Measurements from ENCODE around the gene PHLPP1.

PHLPP1 gene

GRCh38 chr18:62767836-62768557, 52.7 kb downstream of the PHLPP1 start:
- Histone ChIP-seq H3K9me3 (ENCODE audit: low read length) (no peaks in the 10 kb centered on the region), H3K9ac (ENCODE audit: low read length) (no peak overlapping the region), H3K36me3 (ENCODE audit: insufficient read depth, low read length) (no peaks in the 10 kb centered on the region), H3K4me1 (ENCODE audit: insufficient read depth, low read length) (peaks cover 5% of the 10 kb centered on the region), H3K4me3 (ENCODE audit: low read depth in 1 of 2, low read length in 2 of 2) (no peak overlapping the region), H3K27me3 (ENCODE audit: control insufficient read depth in 1 of 2, insufficient read depth in 2 of 2, low read length in 2 of 2) (no peaks in the 10 kb centered on the region), H3K27ac (ENCODE audit: low read depth, low read length) (no peak overlapping the region)

GRCh38 chr18:62768558-62768943, 53.2 kb downstream of the PHLPP1 start:
- Histone ChIP-seq H3K27me3 (ENCODE audit: control insufficient read depth in 1 of 2, insufficient read depth in 2 of 2, low read length in 2 of 2) (no peaks in the 10 kb centered on the region), H3K4me3 (ENCODE audit: low read depth in 1 of 2, low read length in 2 of 2) (no peak overlapping the region), H3K9me3 (ENCODE audit: low read length) (no peaks in the 10 kb centered on the region), H3K36me3 (ENCODE audit: insufficient read depth, low read length) (no peaks in the 10 kb centered on the region), H3K9ac (ENCODE audit: low read length) (no peak overlapping the region), H3K4me1 (ENCODE audit: insufficient read depth, low read length) (peaks cover 5% of the 10 kb centered on the region), H3K27ac (ENCODE audit: low read depth, low read length) (no peak overlapping the region)

- Histone ChIP-seq H3K36me3 (ENCODE audit: insufficient read depth, low read length) (no peaks in the 10 kb centered on the region), H3K4me3 (ENCODE audit: low read depth in 1 of 2, low read length in 2 of 2) (no peak overlapping the region), H3K9me3 (ENCODE audit: low read length) (no peaks in the 10 kb centered on the region), H3K27me3 (ENCODE audit: control insufficient read depth in 1 of 2, insufficient read depth in 2 of 2, low read length in 2 of 2) (no peaks in the 10 kb centered on the region), H3K9ac (ENCODE audit: low read length) (no peak overlapping the region), H3K4me1 (ENCODE audit: insufficient read depth, low read length) (peaks cover 5% of the 10 kb centered on the region), H3K27ac (ENCODE audit: low read depth, low read length) (no peak overlapping the region)
These were observed 53.9 kb downstream of the PHLPP1 start for GRCh38 chr18:62769216-62769615.

- H3K4me1 ChIP-seq (ENCODE audit: insufficient read depth, low read length) = peaks cover 5% of the 10 kb centered on the region
- H3K27ac ChIP-seq (ENCODE audit: low read depth, low read length) = no peak overlapping the region
- no peaks in the 10 kb centered on the region for H3K27me3 ChIP-seq (ENCODE audit: control insufficient read depth in 1 of 2, insufficient read depth in 2 of 2, low read length in 2 of 2)
- H3K36me3 ChIP-seq (ENCODE audit: insufficient read depth, low read length) = no peaks in the 10 kb centered on the region
- no peak overlapping the region for H3K9ac ChIP-seq (ENCODE audit: low read length)
- no peak overlapping the region for H3K4me3 ChIP-seq (ENCODE audit: low read depth in 1 of 2, low read length in 2 of 2)
- H3K9me3 ChIP-seq (ENCODE audit: low read length) = no peaks in the 10 kb centered on the region
These were observed 56.3 kb downstream of the PHLPP1 start for GRCh38 chr18:62771494-62772270.

- Histone ChIP-seq H3K27me3 (ENCODE audit: control insufficient read depth in 1 of 2, insufficient read depth in 2 of 2, low read length in 2 of 2) (no peaks in the 10 kb centered on the region), H3K36me3 (ENCODE audit: insufficient read depth, low read length) (no peaks in the 10 kb centered on the region), H3K4me3 (ENCODE audit: low read depth in 1 of 2, low read length in 2 of 2) (no peak overlapping the region), H3K4me1 (ENCODE audit: insufficient read depth, low read length) (peaks cover 2% of the 10 kb centered on the region), H3K9me3 (ENCODE audit: low read length) (no peaks in the 10 kb centered on the region), H3K27ac (ENCODE audit: low read depth, low read length) (no peak overlapping the region), H3K9ac (ENCODE audit: low read length) (no peak overlapping the region)
These were observed 57.7 kb downstream of the PHLPP1 start for GRCh38 chr18:62772860-62773584.

- no peak overlapping the region for H3K4me3 ChIP-seq (ENCODE audit: low read depth in 1 of 2, low read length in 2 of 2)
- H3K27me3 ChIP-seq (ENCODE audit: control insufficient read depth in 1 of 2, insufficient read depth in 2 of 2, low read length in 2 of 2) = no peaks in the 10 kb centered on the region
- H3K4me1 ChIP-seq (ENCODE audit: insufficient read depth, low read length) = no peaks in the 10 kb centered on the region
- no peak overlapping the region for H3K9ac ChIP-seq (ENCODE audit: low read length)
- H3K36me3 ChIP-seq (ENCODE audit: insufficient read depth, low read length) = no peaks in the 10 kb centered on the region
- H3K27ac ChIP-seq (ENCODE audit: low read depth, low read length) = no peak overlapping the region
- no peaks in the 10 kb centered on the region for H3K9me3 ChIP-seq (ENCODE audit: low read length)
These were observed 58.4 kb downstream of the PHLPP1 start for GRCh38 chr18:62773691-62774090.

GRCh38 chr18:62776024-62776570, 60.8 kb downstream of the PHLPP1 start:
- Histone ChIP-seq H3K27me3 (ENCODE audit: control insufficient read depth in 1 of 2, insufficient read depth in 2 of 2, low read length in 2 of 2) (no peaks in the 10 kb centered on the region), H3K9me3 (ENCODE audit: low read length) (no peaks in the 10 kb centered on the region), H3K4me1 (ENCODE audit: insufficient read depth, low read length) (no peaks in the 10 kb centered on the region), H3K4me3 (ENCODE audit: low read depth in 1 of 2, low read length in 2 of 2) (no peak overlapping the region), H3K36me3 (ENCODE audit: insufficient read depth, low read length) (no peaks in the 10 kb centered on the region), H3K27ac (ENCODE audit: low read depth, low read length) (no peak overlapping the region), H3K9ac (ENCODE audit: low read length) (no peak overlapping the region)

- H3K4me1 ChIP-seq (ENCODE audit: insufficient read depth, low read length) = no peaks in the 10 kb centered on the region
- no peaks in the 10 kb centered on the region for H3K36me3 ChIP-seq (ENCODE audit: insufficient read depth, low read length)
- H3K9me3 ChIP-seq (ENCODE audit: low read length) = no peaks in the 10 kb centered on the region
- H3K4me3 ChIP-seq (ENCODE audit: low read depth in 1 of 2, low read length in 2 of 2) = no peak overlapping the region
- no peak overlapping the region for H3K9ac ChIP-seq (ENCODE audit: low read length)
- no peaks in the 10 kb centered on the region for H3K27me3 ChIP-seq (ENCODE audit: control insufficient read depth in 1 of 2, insufficient read depth in 2 of 2, low read length in 2 of 2)
- H3K27ac ChIP-seq (ENCODE audit: low read depth, low read length) = no peak overlapping the region
These were observed 62.5 kb downstream of the PHLPP1 start for GRCh38 chr18:62777814-62778213.

GRCh38 chr18:62778976-62779869, 63.9 kb downstream of the PHLPP1 start:
- Histone ChIP-seq H3K9me3 (ENCODE audit: low read length) (no peaks in the 10 kb centered on the region), H3K4me1 (ENCODE audit: insufficient read depth, low read length) (no peaks in the 10 kb centered on the region), H3K36me3 (ENCODE audit: insufficient read depth, low read length) (no peaks in the 10 kb centered on the region), H3K27ac (ENCODE audit: low read depth, low read length) (no peak overlapping the region), H3K9ac (ENCODE audit: low read length) (no peak overlapping the region), H3K4me3 (ENCODE audit: low read depth in 1 of 2, low read length in 2 of 2) (no peak overlapping the region), H3K27me3 (ENCODE audit: control insufficient read depth in 1 of 2, insufficient read depth in 2 of 2, low read length in 2 of 2) (no peaks in the 10 kb centered on the region)

- no peaks in the 10 kb centered on the region for H3K36me3 ChIP-seq (ENCODE audit: insufficient read depth, low read length)
- no peaks in the 10 kb centered on the region for H3K27me3 ChIP-seq (ENCODE audit: control insufficient read depth in 1 of 2, insufficient read depth in 2 of 2, low read length in 2 of 2)
- H3K27ac ChIP-seq (ENCODE audit: low read depth, low read length) = no peak overlapping the region
- H3K4me3 ChIP-seq (ENCODE audit: low read depth in 1 of 2, low read length in 2 of 2) = no peak overlapping the region
- no peaks in the 10 kb centered on the region for H3K9me3 ChIP-seq (ENCODE audit: low read length)
- H3K9ac ChIP-seq (ENCODE audit: low read length) = no peak overlapping the region
- peaks cover 14% of the 10 kb centered on the region for H3K4me1 ChIP-seq (ENCODE audit: insufficient read depth, low read length)
These were observed 65.9 kb downstream of the PHLPP1 start for GRCh38 chr18:62781262-62781661.

Measured in muscle layer of colon (tissue), 2 donors.